Stomach smooth muscle (tissue), 2 donors: ENCODE data around the gene SLC22A14.

Experiments used
- H3K27ac ChIP-seq: one replicate; pipeline ENCODE4 v1.7.0; 2013; ENCODE audit warnings: mild to moderate bottlenecking, low read length, inconsistent platforms
- H3K27me3 ChIP-seq, 2 donors: one replicate each; pipeline ENCODE4 v1.7.0; 2013; ENCODE audit warnings: low read length in 2 of 2; ENCODE audit not compliant: insufficient read depth in 2 of 2, control insufficient read depth in 1 of 2
- H3K36me3 ChIP-seq, 2 donors: one replicate each; pipeline ENCODE4 v1.7.0; 2013; ENCODE audit warnings: low read length in 2 of 2; ENCODE audit not compliant: control insufficient read depth in 2 of 2, insufficient read depth in 2 of 2
- H3K4me1 ChIP-seq: one replicate; pipeline ENCODE4 v1.7.0; 2013; ENCODE audit warnings: low read length; ENCODE audit not compliant: control insufficient read depth, insufficient read depth
- H3K4me3 ChIP-seq, 2 donors: one replicate each; pipeline ENCODE4 v1.7.0; 2013; ENCODE audit warnings: low read length in 2 of 2
- H3K9ac ChIP-seq, 2 donors: one replicate each; pipeline ENCODE4 v1.7.0; 2013; ENCODE audit warnings: low read length in 2 of 2, mild to moderate bottlenecking in 1 of 2
- H3K9me3 ChIP-seq, 2 donors: one replicate each; pipeline ENCODE4 v1.7.0; 2013; ENCODE audit warnings: low read length in 2 of 2; ENCODE audit not compliant: control insufficient read depth in 2 of 2
- donor health status: healthy.
- donor health status: Pancreatic carcinoma.

The SLC22A14 gene

DNA sequence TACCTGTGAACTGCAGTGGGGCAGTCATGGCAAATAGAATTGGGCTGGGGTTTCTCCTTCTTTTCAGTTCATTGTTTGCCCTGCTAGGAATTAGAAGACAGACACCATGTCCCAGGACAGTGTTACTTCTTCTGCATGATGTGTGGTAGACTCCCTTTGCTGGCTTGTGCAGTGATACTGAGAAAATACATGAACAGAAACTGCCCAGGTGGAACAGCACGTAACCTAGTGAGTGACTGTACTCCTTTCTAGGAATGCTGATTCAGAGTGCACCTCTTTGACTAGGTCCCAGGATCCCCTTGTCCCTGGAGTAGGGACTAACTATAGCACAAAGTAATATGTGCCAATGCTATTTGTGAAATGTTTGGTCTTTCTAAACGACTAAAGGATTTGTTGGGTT, 27.2 kb upstream of the SLC22A14 start:
- Histone ChIP-seq H3K9me3 (no peaks in the 10 kb centered on the region), H3K9ac (no peak overlapping the region), H3K27me3 (no peaks in the 10 kb centered on the region), H3K27ac (no peak overlapping the region), H3K4me1 (no peaks in the 10 kb centered on the region), H3K36me3 (peaks cover 27 to 33% of the 10 kb centered on the region in 2 donors), H3K4me3 (no peak overlapping the region)

DNA sequence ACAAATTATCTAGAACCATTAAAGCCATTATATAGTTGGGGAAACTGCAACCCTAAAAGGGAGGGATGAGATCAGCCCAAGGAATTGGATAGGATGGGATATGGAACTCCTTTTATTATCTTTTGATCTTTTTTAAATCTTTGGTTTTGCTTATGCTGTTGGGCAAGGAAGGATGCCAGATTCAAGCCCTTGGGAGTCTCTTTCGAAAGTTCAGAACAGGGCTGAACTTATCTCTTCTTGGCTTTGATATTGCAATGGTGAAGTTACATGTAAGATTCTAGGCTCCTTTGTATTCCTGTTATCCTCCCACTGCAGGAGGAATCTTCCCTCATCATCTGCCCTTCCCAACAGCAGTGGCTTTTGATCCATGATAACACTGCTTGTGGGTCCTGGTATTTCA, 26.5 kb upstream of the SLC22A14 start:
- Histone ChIP-seq H3K27ac (no peak overlapping the region), H3K36me3 (peaks cover 23 to 32% of the 10 kb centered on the region in 2 donors), H3K9me3 (no peaks in the 10 kb centered on the region)

DNA sequence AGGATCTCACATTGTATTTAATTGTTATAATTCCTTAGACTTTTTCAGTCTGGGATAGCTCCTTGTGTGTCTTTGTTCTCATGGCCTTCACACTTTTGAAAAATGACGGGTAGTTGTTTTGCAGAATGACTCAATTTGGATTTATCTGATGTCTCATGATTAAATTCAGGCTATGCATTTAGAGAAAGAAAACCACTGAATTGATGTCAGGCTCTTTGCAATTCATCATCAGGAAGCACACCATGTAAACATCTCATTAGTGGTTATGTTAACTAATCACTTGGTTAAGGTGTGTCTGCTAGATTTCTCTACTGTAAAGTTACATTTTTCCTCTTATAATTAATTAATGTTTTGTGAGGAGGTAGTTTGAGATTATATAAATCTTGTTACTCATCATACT, 24.5 kb upstream of the SLC22A14 start:
- peaks cover 17 to 23% of the 10 kb centered on the region in 2 donors for H3K36me3 ChIP-seq
- no peak overlapping the region for H3K4me3 ChIP-seq
- H3K27me3 ChIP-seq = no peaks in the 10 kb centered on the region
- no peak overlapping the region for H3K9ac ChIP-seq
- H3K9me3 ChIP-seq = no peaks in the 10 kb centered on the region
- H3K4me1 ChIP-seq = no peaks in the 10 kb centered on the region
- H3K27ac ChIP-seq = no peak overlapping the region

More for the DNA sequence above, 26.5 kb upstream of the SLC22A14 start:
- H3K9ac ChIP-seq = no peak overlapping the region
- no peaks in the 10 kb centered on the region for H3K4me1 ChIP-seq
- H3K27me3 ChIP-seq = no peaks in the 10 kb centered on the region
- H3K4me3 ChIP-seq = no peak overlapping the region

DNA sequence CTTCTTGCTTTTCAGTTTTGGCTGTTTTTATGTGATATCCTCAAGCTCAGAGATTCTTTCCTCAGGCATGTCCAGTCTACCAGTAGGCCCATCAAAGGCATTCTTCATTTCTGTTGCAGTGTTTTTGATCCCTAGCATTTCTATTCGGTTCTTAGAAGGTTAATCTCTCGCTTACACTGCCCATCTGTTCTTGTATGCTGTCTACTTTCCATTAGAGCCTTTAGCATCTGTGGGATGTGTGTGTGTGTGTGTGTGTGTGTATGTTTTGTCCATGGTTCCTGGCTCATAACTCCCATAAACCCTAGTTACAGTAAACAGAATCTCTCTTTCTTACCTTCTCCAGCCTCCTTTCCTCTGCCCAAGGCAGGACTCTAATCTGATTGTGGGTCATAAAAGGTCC, 21.6 kb upstream of the SLC22A14 start:
- Histone ChIP-seq H3K9me3 (no peaks in the 10 kb centered on the region), H3K9ac (no peak overlapping the region), H3K4me1 (no peaks in the 10 kb centered on the region), H3K27ac (no peak overlapping the region), H3K36me3 (peaks cover 0 to 9% of the 10 kb centered on the region in 2 donors), H3K4me3 (no peak overlapping the region), H3K27me3 (no peaks in the 10 kb centered on the region)

DNA sequence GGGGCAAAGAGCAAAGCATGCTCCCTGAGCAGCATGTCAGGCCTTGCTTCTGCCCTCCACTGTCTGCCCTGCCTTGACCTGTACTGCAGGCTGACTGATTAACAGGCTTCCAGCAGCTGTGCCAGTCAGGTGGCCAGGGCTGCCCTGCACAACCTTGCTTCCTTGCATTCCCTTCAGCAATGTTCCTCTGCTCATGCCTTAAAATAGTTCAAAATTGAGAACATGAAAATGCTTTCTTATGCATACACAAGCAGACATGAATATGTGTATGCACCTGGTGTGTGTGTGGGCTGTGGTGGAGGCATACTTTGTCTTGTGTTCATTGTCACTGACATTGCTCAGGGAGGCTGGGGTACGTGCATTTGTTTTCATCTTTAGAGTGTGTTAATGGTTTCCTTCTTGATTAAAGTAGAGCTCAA, 17.7 kb upstream of the SLC22A14 start:
- no peak overlapping the region for H3K4me3 ChIP-seq
- H3K36me3 ChIP-seq = peaks cover 2 to 9% of the 10 kb centered on the region in 2 donors
- H3K4me1 ChIP-seq = no peaks in the 10 kb centered on the region
- H3K27ac ChIP-seq = no peak overlapping the region
- no peaks in the 10 kb centered on the region for H3K9me3 ChIP-seq
- H3K27me3 ChIP-seq = no peaks in the 10 kb centered on the region
- H3K9ac ChIP-seq = no peak overlapping the region

DNA sequence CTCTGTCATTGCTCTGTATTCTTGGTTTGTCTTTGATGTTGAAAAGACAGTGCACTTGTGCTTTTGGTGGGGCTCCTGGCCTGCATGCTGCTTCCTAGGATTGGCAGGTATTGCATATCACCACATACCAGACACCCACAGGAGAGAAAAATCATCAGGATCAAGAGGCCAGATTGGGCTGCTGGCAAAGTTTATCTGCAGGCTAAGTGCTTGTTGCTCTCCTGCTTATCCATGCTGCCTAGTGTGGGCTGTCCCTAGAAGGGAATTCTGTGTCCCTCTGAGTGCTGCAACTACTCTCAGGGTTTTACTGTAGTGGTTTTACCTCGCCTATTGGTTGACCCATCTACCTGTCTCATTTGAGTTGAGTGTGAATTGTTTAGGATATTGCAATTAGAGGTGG, 17.3 kb upstream of the SLC22A14 start:
- no peak overlapping the region for H3K27ac ChIP-seq
- no peaks in the 10 kb centered on the region for H3K4me1 ChIP-seq
- peaks cover 2 to 9% of the 10 kb centered on the region in 2 donors for H3K36me3 ChIP-seq
- no peaks in the 10 kb centered on the region for H3K27me3 ChIP-seq
- no peak overlapping the region for H3K9ac ChIP-seq
- H3K4me3 ChIP-seq = no peak overlapping the region
- no peaks in the 10 kb centered on the region for H3K9me3 ChIP-seq

DNA sequence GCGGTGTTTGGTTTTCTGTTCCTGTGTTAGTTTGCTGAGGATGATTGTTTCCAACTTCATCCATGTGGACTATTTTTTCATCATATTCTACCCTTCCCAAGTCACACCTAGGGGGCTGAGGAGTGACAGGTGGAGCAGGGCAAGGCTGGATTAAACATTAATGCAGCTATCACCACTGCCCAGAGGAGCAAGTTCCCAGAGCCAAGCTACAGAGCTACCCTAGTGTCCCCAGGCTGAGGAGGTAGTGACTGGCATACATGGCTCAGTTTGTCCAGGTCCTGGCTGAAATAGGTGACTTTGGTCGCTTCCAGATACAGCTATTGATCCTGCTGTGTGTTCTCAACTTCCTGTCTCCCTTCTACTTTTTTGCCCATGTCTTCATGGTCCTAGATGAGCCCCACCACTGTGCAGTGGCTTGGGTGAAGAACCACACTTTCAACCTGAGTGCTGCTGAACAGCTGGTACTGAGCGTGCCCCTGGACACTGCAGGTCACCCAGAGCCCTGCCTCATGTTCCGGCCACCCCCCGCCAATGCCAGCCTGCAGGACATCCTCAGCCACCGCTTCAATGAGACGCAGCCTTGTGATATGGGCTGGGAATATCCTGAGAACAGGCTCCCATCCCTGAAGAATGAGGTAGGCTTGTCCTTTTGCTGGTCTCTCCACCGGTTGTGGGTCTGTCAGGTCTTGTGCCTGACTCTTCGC, 16.3 kb upstream of the SLC22A14 start, which contains the start of gene SLC22A13:
Gene SLC22A13, plus strand, starts transcription at position 209 of the 704 bp plus-strand sequence. Its CDS starts 49 bp downstream, at position 258.
- H3K9me3 ChIP-seq = no peaks in the 10 kb centered on the region
- no peak within 1 kb of the TSS for H3K9ac ChIP-seq
- H3K4me1 ChIP-seq = no peaks in the 10 kb centered on the region
- no peak within 1 kb of the TSS for H3K27ac ChIP-seq
- no peak within 1 kb of the TSS for H3K4me3 ChIP-seq
- H3K27me3 ChIP-seq = no peaks in the 10 kb centered on the region
- H3K36me3 ChIP-seq = peaks cover 2 to 3% of the 10 kb centered on the region in 2 donors

DNA sequence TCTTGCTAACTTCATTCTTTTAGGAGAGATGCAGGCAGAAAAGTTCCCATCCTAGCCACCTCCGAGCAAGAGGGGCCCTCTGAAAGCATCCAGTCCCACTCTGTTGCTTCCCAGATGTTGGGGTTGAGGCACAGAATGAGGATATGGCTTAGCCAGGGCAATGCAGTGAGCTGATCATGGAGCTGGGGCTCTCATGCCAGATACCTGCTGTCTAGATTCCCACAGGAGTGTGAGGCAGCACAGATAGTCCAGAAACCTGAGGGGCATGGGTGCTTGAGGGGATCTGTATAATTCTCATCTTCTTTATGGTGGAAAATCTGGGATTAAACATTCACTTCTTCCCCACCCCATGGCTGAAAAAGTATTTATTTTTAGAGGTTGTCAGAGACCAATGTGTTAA, 15.3 kb upstream of the SLC22A14 start:
- Histone ChIP-seq H3K27ac (no peak overlapping the region), H3K9me3 (no peaks in the 10 kb centered on the region), H3K36me3 (peaks cover 0 to 2% of the 10 kb centered on the region in 2 donors), H3K9ac (no peak overlapping the region), H3K4me3 (no peak overlapping the region), H3K27me3 (no peaks in the 10 kb centered on the region), H3K4me1 (no peaks in the 10 kb centered on the region)

DNA sequence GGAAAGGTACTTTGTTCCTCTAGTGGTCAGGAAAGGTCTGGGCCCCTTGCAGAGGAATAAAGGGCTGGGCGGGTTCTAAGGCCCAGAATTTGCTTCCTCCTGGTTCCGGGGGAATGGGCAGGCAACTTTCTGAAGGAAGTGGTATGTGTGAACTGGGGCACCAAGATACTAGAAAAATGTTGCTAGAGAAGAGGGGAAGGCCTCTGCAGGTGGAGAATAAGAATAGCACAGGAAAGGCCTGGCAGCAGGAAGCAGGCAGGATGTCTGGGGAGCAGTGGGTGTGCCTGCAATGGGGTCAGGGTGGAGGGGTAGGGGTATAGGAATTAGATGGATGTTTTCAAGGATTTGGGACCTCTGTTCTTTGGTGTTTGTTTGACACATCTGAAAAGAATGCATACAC, 14.4 kb upstream of the SLC22A14 start:
- H3K9me3 ChIP-seq = no peaks in the 10 kb centered on the region
- H3K4me1 ChIP-seq = no peaks in the 10 kb centered on the region
- H3K4me3 ChIP-seq = no peak overlapping the region
- H3K36me3 ChIP-seq = peaks cover 0 to 2% of the 10 kb centered on the region in 2 donors
- H3K9ac ChIP-seq = no peak overlapping the region
- no peak overlapping the region for H3K27ac ChIP-seq
- no peaks in the 10 kb centered on the region for H3K27me3 ChIP-seq

DNA sequence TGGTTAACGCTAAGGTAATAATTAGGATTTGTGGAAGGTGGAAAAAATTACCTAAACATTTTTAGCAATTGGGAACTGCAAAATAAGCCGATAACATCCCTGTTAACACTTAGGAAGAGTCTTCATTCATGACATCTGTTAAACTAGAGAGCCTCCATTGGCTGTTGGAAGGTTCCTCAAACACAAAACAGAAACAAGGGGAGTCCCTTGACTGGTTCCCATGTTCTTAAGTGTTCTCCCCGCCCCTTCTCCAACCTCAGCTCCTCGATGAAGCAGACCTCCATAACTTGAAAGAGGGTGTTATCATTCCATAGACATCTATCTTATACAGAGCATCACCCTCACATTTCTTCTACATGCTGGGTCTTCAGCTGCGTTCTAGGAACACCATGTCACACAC, 14.0 kb upstream of the SLC22A14 start:
- Histone ChIP-seq H3K9me3 (no peaks in the 10 kb centered on the region), H3K4me3 (no peak overlapping the region), H3K9ac (no peak overlapping the region), H3K4me1 (no peaks in the 10 kb centered on the region), H3K27ac (no peak overlapping the region), H3K36me3 (peaks cover 0 to 2% of the 10 kb centered on the region in 2 donors), H3K27me3 (no peaks in the 10 kb centered on the region)

DNA sequence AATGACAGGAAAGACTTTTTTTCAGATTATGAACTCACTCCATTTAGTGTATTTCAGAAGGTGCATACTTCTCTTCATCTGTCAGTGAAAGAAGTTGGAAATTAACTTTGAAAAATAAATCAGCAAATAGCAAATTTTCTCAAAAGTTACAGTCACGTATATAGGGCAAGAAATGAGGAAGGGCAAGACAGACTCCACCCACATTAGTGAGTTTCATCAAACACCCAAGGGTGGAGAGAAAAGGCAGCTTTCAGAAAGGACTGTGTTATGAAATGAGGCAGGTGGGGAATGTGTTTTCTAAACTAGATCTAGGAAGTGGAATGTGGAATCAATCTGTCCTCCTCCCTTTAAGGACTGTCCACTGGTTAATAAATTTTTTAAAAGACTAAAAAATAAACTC, 13.6 kb upstream of the SLC22A14 start:
- Histone ChIP-seq H3K36me3 (peaks cover 0 to 2% of the 10 kb centered on the region in 2 donors), H3K27ac (no peak overlapping the region), H3K9me3 (no peaks in the 10 kb centered on the region), H3K4me3 (no peak overlapping the region), H3K4me1 (no peaks in the 10 kb centered on the region), H3K9ac (no peak overlapping the region), H3K27me3 (no peaks in the 10 kb centered on the region)
